Prostate gland (tissue), 2 donors: ENCODE data around the gene RABGAP1L.
"Not testable (repeated sequence)": the region's sequence is repeated elsewhere in the genome, so short reads cannot be mapped to it uniquely, and the experiment has no call there.

Source experiments
- POLR2AphosphoS5 ChIP-seq: sonication (generic); formaldehyde crosslinking; IDR thresholded peaks from one replicate; pipeline ENCODE4 v1.6.1; 2017; ENCODE audit warnings: antibody characterized with exemption
- TF ChIP-seq, protein P1 (sequence below), 4 experiments: fragments of 200-600 bp in 2 of 4; fragments of 450-650 bp in 2 of 4; sonication (generic) in 2 of 4; IDR thresholded peaks; 1 replicate in 3 of 4; 2 replicates in 1 of 4; pipeline ENCODE4 v1.5.1; 2016 to 2019; ENCODE audit warnings: antibody characterized with exemption in 4 of 4, mild to moderate bottlenecking in 2 of 4, moderate library complexity in 2 of 4

DNA sequence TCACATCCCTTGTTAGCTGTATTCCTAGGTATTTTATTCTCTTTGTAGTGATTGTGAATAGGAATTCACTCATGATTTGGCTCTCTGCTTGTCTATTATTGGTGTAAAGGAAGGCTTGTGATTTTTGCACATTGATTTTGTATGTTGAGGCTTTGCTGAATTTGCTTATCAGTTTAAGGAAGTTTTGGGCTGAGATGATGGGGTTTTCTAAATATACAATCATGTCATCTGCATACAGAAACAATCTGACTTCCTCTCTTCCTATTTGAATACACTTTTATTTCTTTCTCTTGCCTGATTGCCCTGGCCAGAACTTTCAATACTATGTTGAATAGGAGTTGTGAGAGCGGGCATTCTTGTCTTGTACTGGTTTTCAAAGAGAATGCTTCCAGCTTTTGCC is 32.1 kb upstream of the RABGAP1L start:
- TF ChIP-seq, protein P1, sequence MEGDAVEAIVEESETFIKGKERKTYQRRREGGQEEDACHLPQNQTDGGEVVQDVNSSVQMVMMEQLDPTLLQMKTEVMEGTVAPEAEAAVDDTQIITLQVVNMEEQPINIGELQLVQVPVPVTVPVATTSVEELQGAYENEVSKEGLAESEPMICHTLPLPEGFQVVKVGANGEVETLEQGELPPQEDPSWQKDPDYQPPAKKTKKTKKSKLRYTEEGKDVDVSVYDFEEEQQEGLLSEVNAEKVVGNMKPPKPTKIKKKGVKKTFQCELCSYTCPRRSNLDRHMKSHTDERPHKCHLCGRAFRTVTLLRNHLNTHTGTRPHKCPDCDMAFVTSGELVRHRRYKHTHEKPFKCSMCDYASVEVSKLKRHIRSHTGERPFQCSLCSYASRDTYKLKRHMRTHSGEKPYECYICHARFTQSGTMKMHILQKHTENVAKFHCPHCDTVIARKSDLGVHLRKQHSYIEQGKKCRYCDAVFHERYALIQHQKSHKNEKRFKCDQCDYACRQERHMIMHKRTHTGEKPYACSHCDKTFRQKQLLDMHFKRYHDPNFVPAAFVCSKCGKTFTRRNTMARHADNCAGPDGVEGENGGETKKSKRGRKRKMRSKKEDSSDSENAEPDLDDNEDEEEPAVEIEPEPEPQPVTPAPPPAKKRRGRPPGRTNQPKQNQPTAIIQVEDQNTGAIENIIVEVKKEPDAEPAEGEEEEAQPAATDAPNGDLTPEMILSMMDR (IDR thresholded peaks at IDR 0.05): not testable (repeated sequence)
- not testable (repeated sequence) for TF ChIP-seq POLR2AphosphoS5
